ENCODE measurements around the gene CDK17.
A peak's percentile ranks its signal among the peaks of the same experiment; 100 is the strongest.

Gene CDK17

DNA sequence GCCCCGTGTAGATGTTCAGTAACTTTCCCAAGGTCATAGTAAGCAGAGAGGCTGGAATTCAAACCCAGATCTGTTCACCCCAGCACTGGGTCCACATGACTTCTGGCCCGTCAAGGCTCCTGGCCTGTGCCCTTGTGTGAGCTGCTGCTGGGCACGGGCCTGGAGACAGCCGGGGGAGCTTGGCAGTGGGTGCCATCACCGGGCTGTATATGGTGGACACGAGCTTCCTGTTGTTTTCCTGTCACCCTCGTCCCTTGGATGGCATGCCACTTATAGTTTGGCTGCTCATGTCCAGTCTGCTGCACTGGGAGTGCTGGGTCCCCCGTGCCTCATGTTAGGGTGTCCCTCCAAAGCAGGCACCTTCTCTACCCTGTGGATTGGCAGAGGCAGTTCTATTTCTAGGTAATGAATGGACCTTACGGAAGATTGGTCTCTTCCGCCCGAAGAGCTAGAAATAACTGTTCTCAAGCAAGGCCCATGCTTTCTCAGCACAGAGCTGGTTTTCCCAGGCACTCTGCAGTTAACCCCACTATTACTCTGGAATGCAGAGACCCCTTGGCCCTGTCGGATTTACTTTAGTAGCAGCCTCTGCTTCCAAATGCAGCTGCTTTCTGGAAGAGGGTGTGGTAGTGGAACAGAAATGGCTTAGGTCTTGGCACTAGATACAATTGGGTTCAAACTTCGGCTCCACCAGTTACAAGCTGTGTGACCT, 161.7 kb downstream of the CDK17 start:
- DNase-seq (ENCODE audit: low read depth in 2 of 2): no peak

DNA sequence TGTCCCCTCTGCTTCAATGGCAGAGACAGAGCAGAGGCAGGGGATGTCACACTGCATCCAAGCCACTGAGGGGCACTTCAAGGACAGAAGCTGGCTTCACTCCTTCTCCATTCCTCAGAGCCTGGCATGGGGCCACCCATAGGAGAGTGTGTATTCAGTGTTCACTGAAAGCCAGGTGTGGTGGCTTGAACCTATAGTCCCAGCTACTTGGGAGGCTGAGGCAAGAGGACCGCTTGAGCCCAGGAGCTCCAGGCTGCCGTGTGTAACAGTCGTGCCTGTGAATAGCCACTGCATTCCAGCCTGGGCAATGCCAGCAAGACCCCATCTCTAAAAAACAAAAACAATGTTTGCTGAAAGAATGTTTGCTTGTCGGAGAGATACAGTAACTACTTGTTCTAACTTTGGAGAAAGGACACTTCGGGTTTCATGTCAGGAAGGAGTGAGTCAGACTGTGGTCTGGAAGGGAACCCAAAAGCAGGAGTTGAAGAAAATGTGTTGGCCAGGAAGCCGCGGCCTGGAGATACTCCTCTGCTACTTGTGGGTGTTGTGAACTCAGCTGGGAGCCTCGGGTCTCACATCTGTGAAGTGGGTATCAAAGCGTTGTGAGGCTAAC, 162.7 kb downstream of the CDK17 start:
- peak; percentile 43 to 45 for DNase-seq (ENCODE audit: low read depth in 2 of 2)

DNA sequence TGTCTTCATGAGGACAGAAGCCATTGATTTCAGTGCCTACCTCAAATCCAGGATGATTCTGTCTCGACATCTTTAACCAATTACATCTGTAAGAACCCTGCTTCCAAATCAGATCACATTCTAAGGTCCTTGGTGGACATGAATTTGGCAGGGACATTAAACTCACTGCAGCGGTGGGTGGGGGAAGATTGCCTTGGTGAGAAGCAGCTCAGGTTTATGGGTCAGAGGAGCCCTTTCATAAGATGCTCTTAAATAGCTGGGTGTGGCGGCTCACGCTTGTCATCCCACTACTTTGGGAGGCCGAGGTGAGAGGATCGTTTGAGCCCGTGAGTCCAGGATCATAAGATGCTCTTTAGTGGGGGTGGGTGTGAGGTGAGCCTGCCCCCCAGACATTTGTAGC, 163.2 kb downstream of the CDK17 start:
- no peak for DNase-seq (ENCODE audit: low read depth in 2 of 2)

GRCh38 chr12:96236221-96236822, 163.9 kb downstream of the CDK17 start:
- no peak for DNase-seq (ENCODE audit: low read depth in 2 of 2)

GRCh38 chr12:96235484-96235826, 164.8 kb downstream of the CDK17 start:
- no peak for DNase-seq (ENCODE audit: low read depth in 2 of 2)

- no peak for DNase-seq (ENCODE audit: low read depth in 2 of 2)
Observed at GRCh38 chr12:96234591-96235483, 165.4 kb downstream of the CDK17 start.

- DNase-seq (ENCODE audit: low read depth in 2 of 2): no peak
Observed at GRCh38 chr12:96233939-96234461, 166.2 kb downstream of the CDK17 start.

- DNase-seq (ENCODE audit: low read depth in 2 of 2): no peak
Observed at GRCh38 chr12:96233168-96233567, 167.1 kb downstream of the CDK17 start.

DNA sequence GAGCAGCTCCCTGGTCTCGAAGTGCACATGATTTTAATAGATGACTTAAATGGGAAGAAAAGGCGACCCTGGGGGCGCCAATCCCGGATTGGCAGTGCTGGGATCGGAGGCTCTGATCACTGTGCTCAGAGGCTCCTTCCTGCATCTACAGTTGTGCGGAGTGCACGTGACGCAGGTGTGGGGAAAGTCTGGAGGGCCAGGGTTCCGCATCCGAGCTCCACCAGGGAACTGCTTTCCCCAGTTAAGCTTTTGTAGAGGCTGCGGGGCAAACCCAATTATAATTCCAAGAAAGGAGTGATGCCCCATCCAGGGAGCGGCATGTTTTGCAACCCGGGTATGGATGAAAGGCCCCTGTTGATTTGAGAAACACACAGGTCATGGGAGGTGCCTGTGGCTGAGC, 169.6 kb downstream of the CDK17 start:
- DNase-seq (ENCODE audit: low read depth in 2 of 2): no peak

DNA sequence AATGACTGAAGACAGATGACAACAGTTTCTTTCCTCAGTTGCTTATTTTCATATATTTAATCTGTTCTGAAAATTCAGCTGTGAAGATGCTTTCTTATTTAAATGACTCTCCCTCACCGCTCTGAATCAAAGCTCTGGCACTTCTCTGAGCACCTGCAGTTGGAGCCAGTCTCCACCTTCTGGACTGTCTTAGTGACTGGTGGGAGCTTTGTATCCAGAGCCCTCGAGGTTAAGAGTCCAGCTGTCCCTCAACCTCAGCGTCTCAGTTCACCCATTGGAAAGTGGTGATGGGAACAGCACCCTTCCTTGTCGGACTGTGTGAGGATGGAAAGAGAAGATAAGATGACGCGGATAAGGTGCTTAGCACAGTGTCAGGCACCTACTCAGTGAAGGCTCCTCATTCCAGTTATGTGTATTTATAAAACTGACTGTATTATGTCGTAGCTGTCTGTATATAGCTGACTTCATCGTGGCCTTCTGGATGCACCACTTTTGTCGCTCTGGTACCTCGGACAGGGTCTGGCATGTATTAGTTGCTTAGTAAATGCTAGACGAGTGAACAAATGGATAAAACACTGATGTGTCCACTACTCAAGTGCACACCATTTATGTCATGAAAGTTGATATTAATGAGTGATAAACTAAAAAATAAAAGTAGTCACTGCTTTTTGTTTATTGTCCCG, 171.5 kb downstream of the CDK17 start:
- DNase-seq (ENCODE audit: low read depth in 2 of 2): no peak
